ENCODE measurements around the gene VIM.

DNA sequence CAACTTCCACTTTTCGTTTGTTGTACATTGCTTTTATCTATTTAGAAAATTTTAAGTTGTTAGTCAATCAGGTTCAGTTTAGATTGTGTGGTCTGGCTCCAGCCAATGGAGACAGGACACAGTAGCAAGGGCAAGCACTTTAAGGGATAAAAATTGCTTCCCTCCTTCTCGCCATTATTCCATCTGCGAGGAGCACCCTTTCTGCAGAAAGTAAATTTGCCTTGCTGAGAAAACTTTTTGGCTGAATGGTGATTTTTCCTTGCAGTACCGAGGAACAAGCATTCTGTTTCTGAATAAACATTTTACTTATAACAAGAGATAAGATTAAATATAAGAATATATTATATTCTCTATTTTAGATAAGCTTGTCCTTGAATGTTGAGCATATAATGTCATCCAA lies 34.5 kb downstream of the VIM start:
- TF ChIP-seq, protein P1, sequence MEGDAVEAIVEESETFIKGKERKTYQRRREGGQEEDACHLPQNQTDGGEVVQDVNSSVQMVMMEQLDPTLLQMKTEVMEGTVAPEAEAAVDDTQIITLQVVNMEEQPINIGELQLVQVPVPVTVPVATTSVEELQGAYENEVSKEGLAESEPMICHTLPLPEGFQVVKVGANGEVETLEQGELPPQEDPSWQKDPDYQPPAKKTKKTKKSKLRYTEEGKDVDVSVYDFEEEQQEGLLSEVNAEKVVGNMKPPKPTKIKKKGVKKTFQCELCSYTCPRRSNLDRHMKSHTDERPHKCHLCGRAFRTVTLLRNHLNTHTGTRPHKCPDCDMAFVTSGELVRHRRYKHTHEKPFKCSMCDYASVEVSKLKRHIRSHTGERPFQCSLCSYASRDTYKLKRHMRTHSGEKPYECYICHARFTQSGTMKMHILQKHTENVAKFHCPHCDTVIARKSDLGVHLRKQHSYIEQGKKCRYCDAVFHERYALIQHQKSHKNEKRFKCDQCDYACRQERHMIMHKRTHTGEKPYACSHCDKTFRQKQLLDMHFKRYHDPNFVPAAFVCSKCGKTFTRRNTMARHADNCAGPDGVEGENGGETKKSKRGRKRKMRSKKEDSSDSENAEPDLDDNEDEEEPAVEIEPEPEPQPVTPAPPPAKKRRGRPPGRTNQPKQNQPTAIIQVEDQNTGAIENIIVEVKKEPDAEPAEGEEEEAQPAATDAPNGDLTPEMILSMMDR (IDR thresholded peaks at IDR 0.05) = no peak
- TF ChIP-seq POLR2A (IDR thresholded peaks at IDR 0.05) (no peak), POLR2AphosphoS5 (IDR thresholded peaks at IDR 0.05) (no peak)
